GDM1 (cell line): ENCODE data around the gene HOXA4.
A peak's percentile ranks its signal among the peaks of the same experiment; 100 is the strongest.

Source experiments
- DNase-seq: peaks from one replicate; lab custom pipeline; 2025; lab: John Stamatoyannopoulos, UW

The HOXA4 gene

DNA sequence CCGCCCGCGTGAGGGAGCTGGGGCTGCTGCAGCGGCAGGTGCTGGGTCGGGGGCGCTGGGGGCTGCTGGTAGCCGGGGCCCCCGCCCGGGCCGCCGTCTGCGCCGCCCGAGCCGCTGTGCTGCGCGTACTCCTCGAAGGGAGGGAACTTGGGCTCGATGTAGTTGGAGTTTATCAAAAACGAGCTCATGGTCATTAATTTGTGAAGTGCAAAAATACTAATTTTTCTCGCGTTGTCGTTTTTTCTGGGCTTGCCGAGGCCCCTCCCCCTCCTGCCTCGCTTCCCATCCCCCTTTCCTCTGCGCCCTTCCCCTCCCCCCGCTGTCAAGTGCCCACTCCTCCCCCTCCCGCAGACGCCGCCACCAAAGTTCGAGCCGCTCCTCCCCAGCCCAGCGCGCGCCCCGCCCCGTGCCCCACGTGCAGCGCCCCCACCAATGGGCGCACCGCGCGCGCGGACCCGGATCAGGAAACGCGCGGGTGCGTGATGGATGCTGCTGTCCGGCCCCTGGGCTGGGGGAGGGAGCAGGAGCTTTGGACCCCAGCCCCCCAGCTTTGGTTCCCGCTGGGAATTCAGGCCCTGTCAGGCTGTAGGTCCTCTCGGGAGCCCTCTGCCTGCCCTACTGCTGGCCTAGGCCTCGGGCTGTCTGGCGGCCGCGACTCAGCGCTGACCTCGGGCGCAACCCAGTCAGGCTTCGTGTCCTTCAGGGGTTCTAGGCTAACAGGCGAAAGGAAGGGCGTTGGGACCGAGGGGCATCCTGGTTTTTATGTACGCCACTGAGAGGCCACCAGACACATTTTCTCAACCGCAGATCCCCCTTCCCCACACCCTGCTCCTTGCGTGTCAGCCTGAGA is at the start of gene HOXA4:
TSS of gene HOXA4 (minus strand) at position 218 of the 850 bp plus-strand sequence. CDS start at position 194, 24 bp downstream.
- no peak for DNase-seq

DNA sequence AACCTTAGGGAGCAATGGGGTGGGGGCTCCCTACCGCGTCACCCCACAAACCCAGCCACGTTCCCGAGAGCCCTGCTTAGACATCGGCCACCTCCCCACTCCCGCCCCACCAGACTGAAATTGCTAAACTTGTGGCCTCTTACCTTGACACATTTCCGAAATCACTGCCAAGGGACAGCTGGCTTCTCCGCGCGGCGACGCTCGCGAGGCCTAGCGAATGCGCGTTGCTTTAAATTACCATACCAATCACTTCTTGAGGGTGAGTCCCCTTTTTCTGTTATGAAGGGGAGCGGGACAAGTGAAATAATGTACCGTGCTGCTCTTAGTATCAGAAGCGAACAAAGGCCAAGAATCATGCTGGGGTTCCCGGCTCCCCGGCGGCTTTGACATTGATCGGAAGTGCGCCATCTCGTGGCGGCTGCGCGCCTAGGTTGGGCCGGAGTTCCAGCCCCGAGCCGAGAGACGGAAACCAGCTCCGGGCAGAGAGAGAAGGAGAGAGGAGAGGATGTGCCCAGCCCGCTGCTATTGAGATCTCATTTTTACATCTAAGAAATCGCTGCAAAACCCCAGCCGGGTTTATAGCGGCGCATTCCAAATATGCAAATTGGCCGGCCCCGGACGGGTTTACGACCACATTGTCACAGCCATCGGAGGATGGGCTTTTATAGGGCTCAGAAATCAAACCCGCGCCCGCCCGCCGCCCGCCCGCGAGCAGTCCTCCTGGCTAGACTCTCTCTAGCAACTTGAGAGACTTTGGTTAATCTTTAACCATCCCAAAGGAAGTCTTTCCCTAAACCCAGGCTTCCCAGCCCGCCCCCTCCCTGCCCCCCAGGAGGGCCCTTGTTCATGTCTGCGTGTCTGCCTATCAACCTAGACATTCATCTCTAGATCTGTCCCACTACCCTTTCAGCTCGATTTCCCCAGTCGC is 49.2 kb upstream of the HOXA4 start:
- DNase-seq, result peak; percentile 26

DNA sequence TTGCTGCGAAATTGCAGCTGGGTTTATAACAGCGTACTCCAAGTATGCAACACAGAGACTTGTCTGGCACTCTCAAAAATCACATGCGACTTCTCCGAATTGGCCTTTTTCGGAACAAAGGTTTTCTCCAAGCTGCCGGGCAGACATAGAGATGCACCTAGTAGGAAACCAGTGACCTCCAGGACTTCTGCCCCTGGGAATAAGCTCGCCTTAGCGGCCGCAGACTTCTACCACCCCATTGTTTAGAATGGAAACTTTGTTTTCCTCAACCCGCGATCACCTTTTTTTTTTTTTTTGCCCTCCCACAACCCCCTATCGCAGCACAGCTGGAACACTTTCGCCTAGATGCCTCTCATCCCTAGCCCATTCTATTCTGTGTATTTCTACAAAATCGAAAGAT is 48.5 kb upstream of the HOXA4 start:
- no peak for DNase-seq

DNA sequence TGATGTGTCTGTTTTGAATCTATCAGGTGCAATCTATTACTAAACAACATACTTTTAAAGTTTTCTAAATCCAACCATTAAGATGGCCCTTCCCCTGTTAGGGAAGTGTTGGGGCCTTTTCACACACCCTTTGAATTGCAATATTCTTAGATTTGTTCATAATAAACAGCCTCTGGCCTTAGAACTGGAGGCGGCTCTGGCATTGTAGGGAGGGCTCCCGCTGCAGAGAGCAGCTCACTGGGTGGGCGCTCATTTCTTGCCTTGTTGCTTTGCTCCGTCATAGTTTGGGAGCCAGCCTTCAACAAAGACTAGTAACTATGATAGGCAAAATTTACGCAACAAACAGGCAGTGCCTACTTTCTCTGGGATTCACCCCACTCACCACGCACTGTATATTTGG is 47.8 kb upstream of the HOXA4 start:
- DNase-seq, result no peak

DNA sequence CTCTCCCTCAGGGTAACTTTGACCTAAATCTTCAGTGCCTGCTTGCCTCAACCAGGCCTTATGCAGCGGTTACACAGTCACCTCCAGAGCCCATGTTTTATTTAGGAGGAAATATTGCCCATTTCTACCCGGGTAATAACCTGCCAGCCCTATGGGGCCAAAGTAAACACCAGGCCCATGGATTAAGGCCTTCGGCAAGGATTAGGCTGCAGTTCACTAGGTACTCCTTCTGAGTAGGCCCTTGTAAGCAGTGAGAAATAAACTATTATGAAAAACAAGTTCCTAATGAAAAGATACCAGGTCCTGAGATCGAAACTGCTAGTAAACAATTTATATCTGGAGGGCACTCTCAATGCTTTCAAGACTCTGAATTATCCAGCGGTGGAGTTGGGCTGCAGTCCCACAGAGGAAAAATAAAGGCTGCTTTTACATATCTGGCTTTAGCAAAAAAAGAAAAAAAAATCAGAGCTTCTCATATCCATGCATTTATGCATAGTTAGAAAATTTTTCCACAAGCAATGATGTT is 47.3 kb upstream of the HOXA4 start:
- DNase-seq, result no peak

DNA sequence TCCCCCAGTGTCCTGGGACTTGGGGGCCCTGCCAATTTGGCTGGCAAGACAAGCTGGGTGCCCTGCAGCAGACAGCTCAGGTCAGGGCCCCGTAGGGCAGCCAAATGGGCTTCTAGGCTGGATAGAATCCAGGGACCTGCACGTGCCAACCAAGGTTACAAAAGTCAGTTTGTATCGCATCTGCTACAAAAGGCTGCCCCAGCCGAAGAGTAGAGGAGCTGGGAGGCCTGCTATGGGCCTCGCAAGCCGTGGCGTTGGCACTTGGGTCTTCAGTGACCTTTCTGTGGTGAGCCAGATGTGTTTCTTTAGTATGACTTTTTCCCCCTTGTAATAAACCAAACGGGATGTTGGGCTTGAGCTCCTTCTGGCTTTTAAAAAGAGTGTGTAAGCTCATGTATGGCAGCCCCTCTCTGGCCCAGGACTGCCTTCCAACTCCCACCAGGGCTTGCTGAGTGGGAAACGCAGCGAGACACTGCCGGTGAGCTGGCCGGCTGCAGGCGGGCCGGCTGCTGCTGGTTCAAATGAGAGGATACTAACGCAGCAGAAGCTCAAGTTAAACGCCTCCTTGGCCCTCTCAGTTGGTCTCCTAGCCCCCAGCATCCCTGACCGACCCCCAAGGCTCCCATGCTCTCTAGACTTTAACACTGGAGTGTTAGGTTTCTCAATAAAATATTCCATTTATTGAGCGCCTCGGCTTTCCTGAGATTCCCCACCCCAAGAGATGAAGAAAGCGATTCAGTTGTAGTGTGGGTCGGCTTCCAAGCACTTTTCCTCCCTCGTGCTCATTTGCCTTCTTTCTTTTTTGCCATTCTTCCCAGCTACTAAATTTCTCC is 46.6 kb upstream of the HOXA4 start:
- DNase-seq, result no peak

DNA sequence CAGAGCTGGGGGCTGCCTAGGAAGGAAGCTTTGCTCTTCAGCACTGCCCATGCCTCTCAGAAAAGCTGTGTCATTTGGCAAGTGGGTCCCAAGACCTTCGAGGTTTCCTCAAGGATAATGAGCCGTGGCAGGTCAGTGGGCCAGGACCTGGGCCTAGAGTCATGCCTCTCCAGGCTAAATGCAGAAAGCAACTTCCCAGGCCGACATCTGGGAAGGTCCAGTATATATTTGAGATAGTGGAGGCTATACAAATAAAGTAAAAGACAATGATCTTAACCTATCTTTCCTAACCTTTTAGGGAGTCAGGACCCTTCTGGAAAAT is 45.9 kb upstream of the HOXA4 start:
- no peak for DNase-seq

DNA sequence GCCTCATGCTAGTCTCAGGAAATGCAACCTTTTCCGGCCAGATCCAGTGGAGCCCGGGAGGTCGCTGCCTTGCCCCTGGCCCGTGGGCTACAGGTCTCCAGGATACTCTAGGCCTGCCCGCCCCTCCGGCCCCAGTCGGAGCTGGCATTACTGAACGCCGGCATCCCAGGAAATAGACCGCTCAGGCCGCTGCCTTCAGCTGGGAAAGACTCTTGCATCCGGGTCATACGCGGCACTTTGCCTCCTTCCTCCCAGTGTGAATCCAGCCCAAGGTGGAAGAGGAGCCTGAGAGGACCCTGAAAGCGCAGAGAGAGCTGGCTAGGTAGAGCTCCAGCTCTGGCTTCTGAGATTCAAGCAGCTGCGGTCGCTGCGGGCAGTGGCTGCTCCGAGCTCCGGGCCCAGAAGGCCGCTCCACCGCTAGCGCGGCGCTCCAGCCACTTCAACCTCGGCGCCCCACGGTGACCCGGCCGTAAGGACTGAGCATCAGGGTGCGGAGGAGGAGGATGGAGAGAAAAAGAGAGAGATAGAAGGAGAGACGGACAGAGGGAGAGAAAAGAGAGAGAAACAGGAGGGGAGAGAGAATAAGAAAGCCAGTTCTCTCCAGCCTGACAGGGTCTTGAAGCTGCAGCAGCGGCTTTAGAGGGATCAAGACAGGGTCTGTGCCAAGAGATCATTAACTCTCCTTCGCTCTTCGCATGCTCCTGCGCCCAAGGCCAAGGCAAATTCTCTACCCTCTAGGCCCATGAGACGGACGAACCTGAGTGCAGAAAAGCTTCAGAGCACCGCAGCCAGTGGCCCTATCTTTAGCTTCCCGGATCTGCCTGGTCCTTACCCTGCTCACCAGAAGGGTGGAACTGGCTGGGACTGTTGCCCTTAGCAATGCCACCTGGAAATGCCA is 45.3 kb upstream of the HOXA4 start:
- DNase-seq, result no peak

DNA sequence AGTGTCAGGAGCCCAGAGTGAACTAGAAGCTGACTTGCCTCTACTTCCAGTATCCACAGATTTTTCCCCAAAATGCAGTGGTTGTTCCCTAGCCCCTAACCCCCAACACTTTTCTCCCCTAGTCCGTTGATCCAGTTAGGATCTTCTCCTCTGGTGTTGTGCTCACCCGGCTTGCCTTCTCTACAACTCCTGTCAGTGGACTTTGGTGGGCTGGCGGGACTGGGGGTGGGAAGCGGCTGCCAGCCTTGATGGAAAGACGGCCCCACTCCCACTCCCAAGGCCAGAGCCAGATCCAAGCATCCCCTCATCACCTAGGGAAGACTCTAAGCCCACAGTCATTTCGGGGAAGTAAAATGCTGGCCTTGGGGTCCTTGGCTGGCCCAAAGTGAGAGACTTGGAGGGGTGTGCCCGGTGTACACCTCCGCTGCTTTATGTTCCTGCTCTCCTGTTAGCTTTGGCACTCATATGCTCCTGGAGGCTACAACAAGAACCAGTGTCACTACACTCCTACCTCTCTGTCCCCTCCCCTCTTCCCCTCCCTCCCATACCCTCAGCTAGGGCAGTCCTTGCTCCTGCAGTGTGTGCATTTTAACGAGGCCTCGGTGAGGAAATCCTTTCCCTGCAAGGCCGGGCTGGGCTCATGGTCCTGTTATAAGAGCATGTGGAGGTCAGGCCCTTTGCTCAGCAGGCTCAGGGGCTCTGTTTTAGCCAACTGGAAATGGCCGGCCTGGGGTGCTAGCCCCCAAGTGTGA is 44.5 kb upstream of the HOXA4 start:
- no peak for DNase-seq

DNA sequence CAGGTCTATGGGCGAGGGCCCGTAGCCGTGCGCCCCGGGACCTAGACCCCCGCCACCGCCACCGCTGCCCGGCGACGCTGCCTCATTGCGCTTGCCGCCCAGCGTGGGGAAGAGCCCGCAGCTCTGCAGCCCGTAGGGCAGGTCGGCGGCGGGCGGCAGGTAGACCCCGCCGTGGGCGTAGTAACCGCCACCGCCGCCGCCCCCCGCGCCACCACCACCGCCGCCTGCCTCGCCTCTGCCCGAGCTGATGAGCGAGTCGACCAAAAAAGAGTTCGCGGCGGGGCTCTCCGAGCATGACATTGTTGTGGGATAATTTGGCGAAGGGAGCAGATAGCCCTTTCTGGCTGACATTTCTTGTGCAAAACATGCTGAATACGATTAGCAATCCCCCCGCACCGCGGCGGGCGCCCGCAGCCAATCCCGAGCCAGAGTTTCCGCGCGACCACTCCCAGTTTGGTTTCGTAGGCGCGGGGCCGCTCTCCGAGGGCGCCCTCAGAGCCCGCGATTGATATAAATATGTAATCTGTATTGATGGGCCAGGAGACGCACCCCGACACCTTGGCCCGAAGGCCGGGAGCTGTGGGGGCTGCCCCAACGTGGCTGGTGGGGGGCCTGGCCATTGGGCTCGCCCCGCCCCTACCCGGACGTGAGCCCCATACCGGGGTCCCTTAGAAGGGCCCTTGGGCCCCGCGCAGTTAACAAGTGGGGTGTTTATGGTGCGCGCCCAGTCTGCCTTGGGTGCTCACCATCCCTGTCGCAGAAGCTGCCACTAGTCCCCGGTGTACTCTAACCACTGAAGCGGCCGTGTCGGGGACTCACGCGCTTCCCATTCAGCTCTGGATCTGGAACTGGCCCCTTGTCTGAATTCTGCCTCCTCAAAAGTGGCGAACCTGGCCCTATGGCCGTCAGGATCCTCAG is 43.7 kb upstream of the HOXA4 start, which contains the start of gene HOXA10:
TSS of gene HOXA10 (minus strand) at position 365 of the 918 bp plus-strand sequence. CDS start at position 351, 14 bp downstream.
- DNase-seq, result peak; percentile 48

DNA sequence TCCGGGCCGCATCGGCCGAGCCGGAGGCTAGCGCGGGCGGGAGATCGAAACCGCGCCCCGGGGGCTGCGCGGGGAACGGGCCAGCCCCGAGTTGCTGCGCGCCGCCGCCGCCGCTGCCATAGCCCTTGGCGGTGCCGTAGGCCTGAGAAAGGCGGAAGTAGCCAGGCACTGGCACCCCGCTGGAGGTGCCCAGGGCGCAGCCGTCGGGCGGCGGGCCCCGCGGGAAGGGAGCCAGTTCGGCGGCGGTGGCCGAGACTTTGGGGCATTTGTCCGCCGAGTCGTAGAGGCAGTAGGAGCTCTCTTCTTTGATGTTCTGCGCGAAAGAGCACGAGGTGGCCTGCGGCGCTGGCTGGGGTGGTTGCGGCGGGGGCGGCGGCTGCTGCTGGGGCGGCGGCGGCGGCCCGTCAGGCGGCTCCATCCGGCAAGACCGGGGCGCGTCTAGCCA is 43.0 kb upstream of the HOXA4 start:
- DNase-seq, result no peak

DNA sequence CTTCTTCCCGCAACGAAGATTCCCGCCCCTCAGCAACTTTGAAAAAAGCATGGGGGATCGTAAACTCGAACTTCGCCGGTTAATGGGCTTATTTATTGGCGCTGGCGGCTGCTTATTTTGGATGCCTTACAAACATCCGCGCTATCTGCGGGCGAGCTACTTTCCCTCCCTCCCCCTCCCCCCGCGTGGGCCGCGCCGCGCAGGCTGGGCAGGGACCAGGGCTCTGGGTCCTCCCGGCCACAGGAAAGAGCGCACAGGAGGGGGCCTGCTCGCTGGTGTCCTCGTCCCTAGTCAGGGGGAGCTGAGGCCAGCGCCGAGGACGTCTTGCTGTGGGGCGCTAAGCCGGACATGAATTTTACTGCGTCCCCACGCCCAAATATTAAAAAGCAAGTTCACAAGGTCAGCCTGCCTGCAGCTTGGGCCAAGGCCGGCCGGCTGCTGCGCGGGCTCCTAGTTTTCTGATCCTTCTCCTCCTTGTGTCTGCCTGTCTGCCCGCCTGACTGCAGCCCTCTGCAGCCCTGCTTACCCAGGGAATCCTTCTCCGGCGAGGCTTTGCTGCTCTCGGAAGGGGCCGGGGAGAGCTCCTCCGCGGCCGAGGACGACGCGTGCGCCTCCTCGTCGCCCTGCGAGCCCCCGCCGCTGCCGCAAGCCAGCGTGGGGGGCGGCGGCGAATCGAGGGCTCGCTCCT is 42.4 kb upstream of the HOXA4 start:
- no peak for DNase-seq

DNA sequence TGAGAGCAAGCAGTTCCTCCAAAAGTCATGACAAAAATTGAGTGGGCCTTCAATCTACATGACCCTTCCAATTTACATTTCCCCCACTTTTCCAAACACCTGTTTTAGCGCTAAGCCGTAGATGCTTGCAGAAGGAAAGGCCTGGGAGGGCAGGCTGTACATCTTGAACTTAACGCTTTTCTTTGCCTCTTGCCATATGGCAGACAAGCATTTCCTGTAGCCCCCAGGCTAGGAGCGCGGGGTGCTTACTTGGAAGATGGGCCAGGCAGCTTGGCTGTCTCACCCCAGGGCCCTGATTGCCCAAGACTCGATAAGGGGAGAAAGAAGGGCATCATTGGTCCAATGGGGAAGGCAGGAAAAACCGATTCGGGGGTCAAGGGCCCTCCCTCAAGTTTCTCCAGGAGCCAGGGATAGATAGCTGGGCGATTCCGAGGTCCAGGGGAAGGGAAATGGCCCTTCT is 41.8 kb upstream of the HOXA4 start:
- no peak for DNase-seq

DNA sequence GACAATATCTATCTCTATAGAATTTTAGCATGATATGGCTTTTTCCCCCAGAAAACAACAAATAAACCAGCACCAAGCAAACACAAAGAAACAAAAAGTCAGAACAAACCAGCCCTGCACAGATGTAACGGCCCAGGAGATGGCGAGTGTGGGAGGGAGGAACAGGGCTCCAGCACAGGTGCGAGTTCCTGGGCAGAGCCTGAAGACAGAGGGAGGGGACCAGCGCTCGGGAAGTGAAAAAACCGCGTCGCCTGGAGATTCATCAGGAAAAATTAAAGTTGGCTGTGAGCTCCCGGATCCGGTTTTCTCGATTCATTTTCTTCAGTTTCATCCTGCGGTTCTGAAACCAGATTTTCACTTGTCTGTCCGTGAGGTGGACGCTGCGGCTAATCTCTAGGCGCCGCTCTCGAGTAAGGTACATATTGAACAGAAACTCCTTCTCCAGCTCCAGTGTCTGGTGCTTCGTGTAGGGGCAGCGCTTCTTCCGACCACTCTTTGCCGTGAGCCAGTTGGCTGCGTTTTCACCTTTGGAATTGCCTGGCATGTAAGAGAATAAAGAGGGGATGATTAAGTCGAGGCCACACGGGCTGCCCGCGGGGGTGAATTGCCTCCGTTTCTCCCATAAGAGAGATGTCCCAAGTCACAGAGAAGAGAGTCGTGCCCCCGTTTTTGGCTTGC is 41.2 kb upstream of the HOXA4 start:
- DNase-seq, result no peak

DNA sequence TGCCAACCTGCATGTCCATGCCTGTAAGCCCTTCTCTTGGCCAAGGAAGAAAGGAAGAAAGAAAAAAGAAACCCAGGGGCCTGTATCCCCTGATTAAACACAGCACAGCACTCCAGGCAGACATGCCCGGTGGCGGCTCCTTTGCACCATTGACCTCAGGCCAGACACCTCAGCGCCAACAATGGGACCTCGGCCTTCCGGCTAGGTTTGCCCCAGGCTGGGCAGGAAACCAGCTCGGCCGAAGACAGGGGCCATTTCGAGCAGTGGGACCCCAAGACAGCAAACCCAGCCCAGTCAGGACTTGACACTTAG is 40.7 kb upstream of the HOXA4 start:
- DNase-seq, result peak; percentile 13

DNA sequence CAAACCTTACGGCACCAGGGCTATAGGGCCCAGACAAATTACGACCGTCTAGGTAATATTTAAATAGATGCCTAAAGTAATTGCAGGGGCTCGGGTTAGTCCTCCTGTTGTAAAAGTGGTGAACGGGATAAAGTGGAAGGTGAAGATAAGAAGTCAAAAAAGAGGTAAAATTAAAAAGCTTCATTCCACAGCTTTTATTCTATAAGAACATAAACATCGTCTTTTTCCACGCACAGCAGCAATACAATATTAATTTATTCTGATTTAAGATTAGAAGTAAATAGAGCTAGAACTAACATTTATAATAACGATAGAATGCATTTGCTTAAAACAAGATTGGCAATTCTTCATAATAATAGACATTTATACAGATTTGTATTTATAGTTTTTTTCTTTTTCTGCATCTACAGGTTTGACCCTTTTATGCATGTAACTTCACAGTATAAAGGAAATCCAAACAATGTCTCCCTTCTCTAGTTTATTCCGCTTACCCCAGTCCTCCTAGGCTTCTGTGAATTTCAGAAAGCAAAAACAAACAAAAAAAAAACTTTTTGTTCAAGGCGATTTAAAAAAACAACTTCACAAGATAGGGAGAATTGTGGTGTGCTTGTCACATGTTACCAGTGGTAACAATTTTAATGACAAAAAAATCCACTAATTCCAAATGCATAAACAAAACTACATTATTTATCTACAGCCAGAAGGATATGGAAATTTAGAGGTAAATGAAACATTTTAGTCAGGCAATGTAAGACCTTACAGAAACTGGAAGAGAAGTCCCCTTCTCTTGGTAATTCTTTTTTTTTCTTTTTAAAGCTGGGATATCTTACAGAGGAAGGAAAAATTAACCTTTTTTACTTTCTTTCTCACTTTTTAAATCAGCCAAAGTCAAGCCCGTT is 40.1 kb upstream of the HOXA4 start:
- no peak for DNase-seq
